Head of caudate nucleus (tissue), 42 donors: ENCODE data around the gene ALPP.
A peak's percentile ranks its signal among the peaks of the same experiment; 100 is the strongest.
"Not testable (repeated sequence)": the region's sequence is repeated elsewhere in the genome, so short reads cannot be mapped to it uniquely, and the experiment has no call there.

Experiments used
- DNase-seq, 42 donors: peaks; one replicate each; pipeline versions ENCODE4 v3.0.0 to v3.0.0-alpha.2; 2020 to 2021; ENCODE audit warnings: mixed read lengths in 7 of 42
- intact Hi-C: fragments of 100-400 bp; cut with DNase I; formaldehyde crosslinking; loops from one replicate; pipeline ENCODE4 v1.15.0; 2022

ALPP gene

GRCh38 chr2:232389327-232389726, 10.8 kb downstream of the ALPP start:
- DNase-seq, result no peak
- intact Hi-C loops, result no loop called here

GRCh38 chr2:232390661-232391060, 12.1 kb downstream of the ALPP start:
- intact Hi-C loops, result no loop called here
- DNase-seq, result no peak

DNA sequence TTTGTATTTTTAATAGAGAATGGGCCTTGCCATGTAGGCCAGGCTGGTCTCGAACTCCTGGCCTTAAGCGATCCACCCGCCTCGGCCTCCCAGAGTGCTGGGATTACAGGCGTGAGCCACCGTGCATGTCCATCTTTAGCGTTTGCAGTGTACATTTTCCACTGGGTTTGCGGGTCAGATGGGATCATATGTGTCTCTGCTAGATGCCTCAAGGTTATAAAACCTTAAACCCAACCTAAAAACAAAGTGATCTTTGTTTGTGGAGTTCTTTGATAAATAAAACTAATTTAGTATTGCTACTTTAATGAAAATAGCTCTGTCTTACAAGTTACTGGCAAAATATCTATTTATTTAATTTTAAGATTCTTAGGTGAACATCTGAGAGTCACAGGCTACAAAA, 15.0 kb downstream of the ALPP start:
- no peak for DNase-seq
- intact Hi-C loops, result no loop called here

- DNase-seq, intact Hi-C loops: not testable (repeated sequence)
Observed at GRCh38 chr2:232394431-232394830, 15.9 kb downstream of the ALPP start.

- intact Hi-C loops, result no loop called here
- no peak for DNase-seq
Observed at GRCh38 chr2:232395586-232395985, 17.0 kb downstream of the ALPP start.

DNA sequence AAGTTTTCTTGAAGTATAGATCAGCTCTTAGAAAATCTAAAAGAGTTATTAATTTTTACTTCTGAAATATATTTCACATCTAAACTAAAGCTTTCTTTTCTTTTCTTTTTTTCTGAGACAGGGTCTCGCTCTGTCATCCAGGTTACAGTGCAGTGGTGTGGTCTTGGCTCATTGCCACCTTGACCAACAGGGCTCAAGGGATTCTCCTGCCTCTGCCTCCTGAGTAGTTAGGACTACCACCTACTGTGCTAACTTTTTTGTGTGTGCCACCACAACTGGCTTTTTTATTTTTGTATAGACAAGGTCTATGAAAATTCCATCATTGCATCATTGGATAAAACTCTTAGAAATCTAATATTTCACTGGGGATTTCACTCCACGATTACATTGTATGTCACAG, 18.1 kb downstream of the ALPP start:
- DNase-seq, result no peak
- intact Hi-C loops, result no loop called here

GRCh38 chr2:232398293-232399034, 19.9 kb downstream of the ALPP start:
- intact Hi-C loops, result no loop called here
- DNase-seq, result no peak

GRCh38 chr2:232400256-232401015, 21.9 kb downstream of the ALPP start:
- DNase-seq, result no peak
- intact Hi-C loops, result no loop called here

DNA sequence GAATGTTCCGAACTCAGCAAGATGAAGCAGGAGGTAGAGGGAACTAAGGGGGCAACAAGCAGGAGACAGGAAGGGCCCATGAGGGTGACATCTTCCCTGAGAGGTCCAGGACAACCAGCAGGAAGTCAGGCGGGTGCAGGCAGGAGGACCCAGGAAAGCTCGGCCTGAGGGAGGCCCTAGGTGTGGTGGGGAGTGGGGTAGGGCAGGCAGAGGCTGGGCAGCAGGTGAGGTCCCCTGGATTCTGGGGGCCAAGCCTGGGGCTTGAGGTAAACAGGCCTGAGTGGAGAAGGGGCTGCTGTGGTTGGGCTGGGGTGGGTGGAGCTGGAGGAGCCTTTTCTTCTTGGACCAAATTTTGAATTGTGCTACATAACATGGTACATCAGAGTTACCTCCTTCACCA, 24.0 kb downstream of the ALPP start:
- no peak for DNase-seq
- intact Hi-C loops, result no loop called here

DNA sequence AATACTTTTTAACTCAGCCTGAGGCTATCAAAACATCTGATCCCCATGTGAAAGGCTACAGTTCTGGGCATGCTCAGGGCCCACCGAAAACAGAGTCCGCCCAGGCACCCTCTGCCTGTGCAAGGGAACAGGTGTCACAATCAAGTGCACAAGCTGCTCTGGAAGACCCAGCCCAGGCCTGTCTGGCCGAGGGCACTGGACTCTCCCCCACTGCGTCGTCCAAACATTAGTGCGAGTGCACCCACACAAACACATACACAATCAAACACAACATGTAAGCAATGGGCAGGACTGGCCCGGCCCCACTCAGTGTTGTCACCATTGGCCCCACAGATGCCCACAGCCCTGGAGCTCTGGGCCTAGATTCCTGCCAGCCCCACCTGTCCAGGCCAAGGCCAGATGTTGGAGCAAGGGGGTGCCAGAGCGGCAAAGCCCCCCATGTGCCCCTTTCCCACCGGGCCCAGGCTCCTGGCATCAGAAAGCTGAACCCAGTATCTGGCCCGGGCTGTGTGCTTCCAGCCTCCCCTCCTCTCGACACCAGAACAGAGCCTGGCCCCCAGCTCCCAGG, 27.5 kb downstream of the ALPP start:
- intact Hi-C loops, result no loop called here
- DNase-seq, result peak in 1 of 42 donors; percentile 24

DNA sequence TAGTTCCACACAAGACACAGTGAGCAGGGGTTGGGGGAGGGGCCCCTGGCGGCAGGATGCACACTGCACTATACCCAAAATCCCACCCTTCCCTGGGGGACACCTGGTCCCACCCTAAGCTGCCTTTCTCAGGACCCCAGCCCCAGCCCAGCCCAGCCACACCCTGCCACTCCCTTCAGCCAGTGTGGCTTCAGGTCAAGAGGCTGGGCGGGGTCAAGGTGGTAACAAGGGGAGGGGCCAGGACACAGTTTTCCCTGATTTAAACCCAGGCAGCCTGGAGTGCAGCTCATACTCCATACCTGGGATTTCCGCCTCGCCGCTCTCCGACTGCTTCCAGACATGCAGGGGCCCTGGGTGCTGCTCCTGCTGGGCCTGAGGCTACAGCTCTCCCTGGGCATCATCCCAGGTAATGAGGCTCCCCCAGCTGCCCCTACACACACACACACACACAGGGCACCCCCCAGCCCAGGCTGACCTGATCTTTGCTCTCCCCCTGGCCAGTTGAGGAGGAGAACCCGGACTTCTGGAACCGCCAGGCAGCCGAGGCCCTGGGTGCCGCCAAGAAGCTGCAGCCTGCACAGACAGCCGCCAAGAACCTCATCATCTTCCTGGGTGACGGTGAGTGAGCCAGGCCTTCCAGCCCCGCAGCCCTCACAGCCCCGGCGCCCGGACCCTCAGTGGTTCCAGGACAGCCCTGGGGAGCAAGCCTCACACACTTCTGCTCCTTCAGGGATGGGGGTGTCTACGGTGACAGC, 28.2 kb downstream of the ALPP start, which contains the start of gene ALPG:
ALPG (plus strand) TSS at position 289 of the 755 bp plus-strand sequence; CDS start at position 340, 51 bp downstream.
- intact Hi-C loops, result no loop called here
- no peak for DNase-seq

- intact Hi-C loops, result not testable (repeated sequence)
- DNase-seq, result peak in 1 of 42 donors; percentile 13
Observed at GRCh38 chr2:232407428-232408150, 29.0 kb downstream of the ALPP start.

DNA sequence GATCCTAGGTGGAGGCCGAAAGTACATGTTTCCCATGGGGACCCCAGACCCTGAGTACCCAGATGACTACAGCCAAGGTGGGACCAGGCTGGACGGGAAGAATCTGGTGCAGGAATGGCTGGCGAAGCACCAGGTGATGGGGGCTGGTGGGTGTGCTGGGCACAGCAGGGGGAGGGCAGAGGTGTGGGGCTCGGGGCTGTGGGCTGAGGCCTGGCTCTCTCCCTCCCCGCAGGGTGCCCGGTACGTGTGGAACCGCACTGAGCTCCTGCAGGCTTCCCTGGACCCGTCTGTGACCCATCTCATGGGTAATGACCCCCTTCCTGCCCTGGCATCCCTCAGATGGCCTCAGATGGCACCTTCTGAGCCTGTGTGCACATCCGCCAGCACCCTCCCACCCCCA, 29.7 kb downstream of the ALPP start:
- intact Hi-C loops, DNase-seq: not testable (repeated sequence)

GRCh38 chr2:232409617-232410016, 31.1 kb downstream of the ALPP start:
- intact Hi-C loops, DNase-seq: not testable (repeated sequence)

DNA sequence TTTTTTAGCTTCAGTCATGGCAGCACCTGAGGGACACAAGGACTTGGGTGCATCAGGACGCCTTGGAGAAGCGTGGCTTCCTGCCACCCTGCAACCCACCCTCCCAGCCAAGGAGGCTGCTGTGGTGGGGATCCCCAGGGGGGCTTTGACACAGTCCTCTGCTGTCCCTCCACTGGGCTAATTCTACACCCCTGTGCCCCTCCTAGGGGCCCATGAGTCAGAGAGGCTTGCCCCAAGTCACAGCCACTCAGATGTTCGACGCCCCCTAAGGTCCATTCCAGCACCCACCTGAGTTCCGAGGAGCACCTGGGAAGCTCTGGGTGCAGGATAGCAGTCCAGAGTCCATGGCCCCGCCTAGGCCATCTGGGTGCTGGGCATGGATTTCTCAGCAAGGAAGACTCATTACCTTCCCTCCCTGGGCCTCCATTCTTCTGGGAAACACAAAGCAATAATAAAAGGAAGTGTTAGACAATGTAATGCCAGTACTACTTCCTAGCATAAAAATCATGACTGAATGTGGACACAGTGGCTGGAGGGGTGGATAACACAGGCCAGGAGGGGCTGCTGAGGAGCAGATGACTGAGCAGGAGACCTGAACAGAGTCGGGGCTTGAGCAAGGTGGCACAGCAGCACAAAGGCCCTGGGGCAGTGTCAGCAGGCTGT, 31.8 kb downstream of the ALPP start:
- intact Hi-C loops, result no loop called here
- no peak for DNase-seq

DNA sequence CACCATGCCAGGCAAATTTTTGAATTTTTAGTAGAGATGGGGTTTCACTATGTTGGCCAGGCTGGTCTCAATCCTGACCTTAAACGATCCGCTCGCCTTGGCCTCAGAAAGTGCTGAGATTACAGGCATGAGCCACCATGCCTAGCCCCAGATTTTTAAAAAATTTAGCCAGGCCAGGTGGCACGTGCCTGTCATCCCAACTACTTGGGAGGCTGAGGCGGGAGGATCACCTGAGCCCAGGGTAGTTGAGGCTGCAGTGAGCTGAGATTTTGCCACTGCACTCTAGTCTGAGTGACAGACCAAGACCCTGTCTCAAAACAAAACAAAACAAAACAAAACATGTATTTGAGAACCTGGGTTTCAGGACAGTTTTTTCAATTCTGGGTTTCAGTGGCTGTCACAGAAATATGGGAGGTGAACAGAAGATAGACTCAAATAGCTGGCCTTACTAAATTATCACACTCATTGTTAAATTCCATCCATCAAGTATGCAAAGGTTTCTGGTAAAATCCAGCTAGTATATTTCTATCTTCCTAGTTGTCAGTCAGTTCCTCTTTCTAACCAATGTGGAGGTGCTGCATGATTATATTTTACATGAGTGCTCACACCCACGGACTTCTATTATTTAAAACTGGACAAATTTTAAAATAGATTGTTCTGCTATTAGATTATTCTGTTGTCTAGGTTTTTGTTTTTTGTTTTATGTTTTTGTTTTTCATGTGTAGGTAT, 33.5 kb downstream of the ALPP start:
- DNase-seq, result peak in 2 of 42 donors; percentile 3 to 18
- intact Hi-C loops, result no loop called here

GRCh38 chr2:232412986-232413385, 34.4 kb downstream of the ALPP start:
- no peak for DNase-seq
- intact Hi-C loops, result no loop called here
